Suprapubic skin (tissue), 3 donors: ENCODE data around the gene FILIP1L.

Source experiments
- EP300 ChIP-seq: sonication (generic); formaldehyde crosslinking; IDR thresholded peaks from one replicate; pipeline ENCODE4 v1.6.1; 2017; ENCODE audit warnings: antibody characterized with exemption
- POLR2A ChIP-seq, 2 donors: fragments of 450-650 bp; IDR thresholded peaks; one replicate each; pipeline ENCODE4 v1.6.1; 2017; ENCODE audit warnings: antibody characterized with exemption in 2 of 2, mild to moderate bottlenecking in 2 of 2, moderate library complexity in 2 of 2
- TF ChIP-seq, protein P1 (sequence below), 2 donors: fragments of 200-600 bp in 1 of 2; fragments of 450-650 bp in 1 of 2; sonication (generic) in 1 of 2; IDR thresholded peaks; one replicate each; pipeline ENCODE4 v1.5.1; 2016 to 2019; ENCODE audit warnings: antibody characterized with exemption in 2 of 2, mild to moderate bottlenecking in 1 of 2, moderate library complexity in 1 of 2

DNA sequence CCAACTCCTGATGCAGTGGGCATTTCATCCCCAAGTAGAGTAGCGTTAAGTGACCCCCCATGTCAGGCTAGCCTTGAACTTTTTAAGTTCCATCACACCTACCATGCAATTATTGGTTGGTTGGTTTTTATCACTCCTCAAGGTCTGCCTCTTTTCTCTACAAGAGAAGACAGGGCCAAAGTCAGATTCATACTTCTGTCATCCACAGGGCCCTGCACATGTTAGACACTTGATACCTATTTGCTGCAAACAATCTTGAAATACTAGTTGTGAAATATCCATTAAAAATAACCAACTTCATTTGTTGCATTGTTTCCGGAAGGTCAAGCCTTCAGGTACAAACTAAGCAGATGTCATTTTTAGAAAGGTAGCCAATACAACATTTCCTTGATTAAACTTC lies 295.5 kb downstream of the FILIP1L start:
- TF ChIP-seq, protein P1, sequence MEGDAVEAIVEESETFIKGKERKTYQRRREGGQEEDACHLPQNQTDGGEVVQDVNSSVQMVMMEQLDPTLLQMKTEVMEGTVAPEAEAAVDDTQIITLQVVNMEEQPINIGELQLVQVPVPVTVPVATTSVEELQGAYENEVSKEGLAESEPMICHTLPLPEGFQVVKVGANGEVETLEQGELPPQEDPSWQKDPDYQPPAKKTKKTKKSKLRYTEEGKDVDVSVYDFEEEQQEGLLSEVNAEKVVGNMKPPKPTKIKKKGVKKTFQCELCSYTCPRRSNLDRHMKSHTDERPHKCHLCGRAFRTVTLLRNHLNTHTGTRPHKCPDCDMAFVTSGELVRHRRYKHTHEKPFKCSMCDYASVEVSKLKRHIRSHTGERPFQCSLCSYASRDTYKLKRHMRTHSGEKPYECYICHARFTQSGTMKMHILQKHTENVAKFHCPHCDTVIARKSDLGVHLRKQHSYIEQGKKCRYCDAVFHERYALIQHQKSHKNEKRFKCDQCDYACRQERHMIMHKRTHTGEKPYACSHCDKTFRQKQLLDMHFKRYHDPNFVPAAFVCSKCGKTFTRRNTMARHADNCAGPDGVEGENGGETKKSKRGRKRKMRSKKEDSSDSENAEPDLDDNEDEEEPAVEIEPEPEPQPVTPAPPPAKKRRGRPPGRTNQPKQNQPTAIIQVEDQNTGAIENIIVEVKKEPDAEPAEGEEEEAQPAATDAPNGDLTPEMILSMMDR (IDR thresholded peaks at IDR 0.05), result no peak
- TF ChIP-seq EP300, result no peak
- TF ChIP-seq POLR2A (IDR thresholded peaks at IDR 0.05), result no peak
